LNCaP clone FGC (cell line): Measurements from ENCODE around the gene CRMP1.

Source experiments
- DNase-seq: peaks from one replicate; pipeline ENCODE4 v3.0.0-alpha.2; 2011; ENCODE audit warnings: low read depth
- H3K4me3 ChIP-seq: 2 replicates; pipeline ENCODE4 v1.5.1; 2011; ENCODE audit warnings: mild to moderate bottlenecking, low read depth, low read length, control low read depth
- TF ChIP-seq, protein P1 (sequence below): IDR thresholded peaks from 2 replicates; pipeline ENCODE4 v1.5.1; 2012; ENCODE audit warnings: mild to moderate bottlenecking; ENCODE audit not compliant: control insufficient read depth, insufficient read depth; ENCODE audit errors: extremely low read depth

CRMP1 gene

DNA sequence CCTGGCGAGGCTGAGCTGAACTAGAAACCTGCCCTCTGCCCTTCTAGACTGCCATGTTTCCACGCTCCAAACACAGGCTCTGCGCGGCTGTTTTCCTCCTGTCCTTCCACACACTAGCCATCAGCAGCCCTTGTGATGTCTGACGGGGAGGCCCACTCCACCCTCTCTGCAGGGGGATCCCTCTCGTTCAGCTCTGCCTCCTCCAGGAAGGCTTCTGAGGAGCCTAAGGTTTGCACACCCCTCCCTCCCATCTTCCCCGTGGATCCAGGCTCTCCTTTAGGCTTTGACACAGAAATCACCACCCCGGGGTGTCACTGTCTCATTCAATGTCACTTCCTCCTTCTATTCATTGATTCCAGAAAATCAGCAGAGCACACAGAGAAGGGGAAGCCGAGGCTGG lies 38.6 kb upstream of the CRMP1 start:
- no peak overlapping the region for H3K4me3 ChIP-seq
- DNase-seq, result no peak
- TF ChIP-seq, protein P1, sequence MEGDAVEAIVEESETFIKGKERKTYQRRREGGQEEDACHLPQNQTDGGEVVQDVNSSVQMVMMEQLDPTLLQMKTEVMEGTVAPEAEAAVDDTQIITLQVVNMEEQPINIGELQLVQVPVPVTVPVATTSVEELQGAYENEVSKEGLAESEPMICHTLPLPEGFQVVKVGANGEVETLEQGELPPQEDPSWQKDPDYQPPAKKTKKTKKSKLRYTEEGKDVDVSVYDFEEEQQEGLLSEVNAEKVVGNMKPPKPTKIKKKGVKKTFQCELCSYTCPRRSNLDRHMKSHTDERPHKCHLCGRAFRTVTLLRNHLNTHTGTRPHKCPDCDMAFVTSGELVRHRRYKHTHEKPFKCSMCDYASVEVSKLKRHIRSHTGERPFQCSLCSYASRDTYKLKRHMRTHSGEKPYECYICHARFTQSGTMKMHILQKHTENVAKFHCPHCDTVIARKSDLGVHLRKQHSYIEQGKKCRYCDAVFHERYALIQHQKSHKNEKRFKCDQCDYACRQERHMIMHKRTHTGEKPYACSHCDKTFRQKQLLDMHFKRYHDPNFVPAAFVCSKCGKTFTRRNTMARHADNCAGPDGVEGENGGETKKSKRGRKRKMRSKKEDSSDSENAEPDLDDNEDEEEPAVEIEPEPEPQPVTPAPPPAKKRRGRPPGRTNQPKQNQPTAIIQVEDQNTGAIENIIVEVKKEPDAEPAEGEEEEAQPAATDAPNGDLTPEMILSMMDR, result no peak

DNA sequence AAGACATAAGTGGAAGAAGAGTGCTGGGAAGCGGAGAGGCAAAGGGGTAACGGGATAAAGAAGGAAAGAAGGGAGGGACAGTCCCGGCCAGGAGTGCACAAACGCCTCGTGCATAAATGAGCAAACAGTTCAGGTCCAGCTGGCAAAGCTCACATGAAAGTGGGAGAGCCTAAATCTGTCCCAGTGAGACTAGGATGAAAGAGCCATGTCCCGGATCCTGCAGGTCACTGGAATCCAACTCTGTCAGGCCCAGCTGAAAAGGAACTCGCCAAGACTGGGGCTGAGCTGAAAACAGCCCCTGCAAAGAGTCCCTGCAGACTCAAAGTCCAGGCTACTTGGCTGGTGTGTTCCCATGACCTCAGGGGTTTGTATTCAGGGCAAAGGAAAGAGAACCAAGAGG lies 38.0 kb upstream of the CRMP1 start:
- TF ChIP-seq, protein P1, result no peak
- no peak overlapping the region for H3K4me3 ChIP-seq
- DNase-seq, result no peak

DNA sequence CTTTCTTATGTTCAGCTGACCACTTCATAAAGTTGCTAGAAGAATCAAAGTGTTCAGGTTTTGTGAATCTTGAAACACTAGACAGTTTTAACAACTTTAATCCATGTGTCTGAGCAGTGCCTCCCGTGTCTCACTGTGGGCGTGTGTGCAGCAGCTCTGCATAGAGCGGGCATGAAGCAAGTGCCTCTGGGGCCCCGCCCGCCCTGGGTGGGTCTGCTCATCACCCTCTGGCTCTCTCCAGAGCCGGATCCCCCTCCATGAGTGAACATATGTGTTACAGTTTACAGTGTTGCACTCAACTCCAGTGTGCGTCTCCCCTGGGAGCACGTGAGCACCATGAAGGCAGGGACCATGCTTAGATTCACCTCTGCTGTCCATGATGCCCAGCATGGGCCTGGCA lies 37.6 kb upstream of the CRMP1 start:
- TF ChIP-seq, protein P1, result no peak
- DNase-seq, result no peak
- no peak overlapping the region for H3K4me3 ChIP-seq

DNA sequence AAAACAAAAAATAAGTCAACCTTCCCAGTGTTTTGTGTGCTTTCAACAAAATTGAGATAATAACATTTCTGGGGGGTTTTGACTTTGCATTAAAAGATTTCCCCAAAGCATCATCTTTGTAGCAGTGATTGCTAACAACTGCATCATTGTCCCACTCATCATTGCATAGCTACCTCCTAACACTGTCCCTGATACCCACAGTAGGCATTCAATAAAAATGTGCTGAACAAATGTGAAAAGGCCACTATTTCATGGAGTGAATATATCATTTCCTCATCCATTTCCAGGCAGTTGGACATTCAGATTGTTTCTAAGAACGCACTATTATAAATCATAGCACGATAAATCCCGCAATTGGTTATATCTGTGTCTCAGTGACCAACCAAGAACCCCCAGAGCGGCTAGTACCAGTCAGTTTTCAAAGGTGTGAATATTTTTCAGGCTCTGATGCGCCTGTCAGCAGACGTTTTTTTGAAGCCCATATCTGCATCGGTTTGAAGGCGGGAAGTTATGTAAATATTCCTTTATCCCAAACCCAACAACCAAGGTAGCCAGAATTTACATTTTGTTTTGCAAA lies 36.0 kb upstream of the CRMP1 start:
- no peak for DNase-seq
- TF ChIP-seq, protein P1, result no peak
- no peak overlapping the region for H3K4me3 ChIP-seq

DNA sequence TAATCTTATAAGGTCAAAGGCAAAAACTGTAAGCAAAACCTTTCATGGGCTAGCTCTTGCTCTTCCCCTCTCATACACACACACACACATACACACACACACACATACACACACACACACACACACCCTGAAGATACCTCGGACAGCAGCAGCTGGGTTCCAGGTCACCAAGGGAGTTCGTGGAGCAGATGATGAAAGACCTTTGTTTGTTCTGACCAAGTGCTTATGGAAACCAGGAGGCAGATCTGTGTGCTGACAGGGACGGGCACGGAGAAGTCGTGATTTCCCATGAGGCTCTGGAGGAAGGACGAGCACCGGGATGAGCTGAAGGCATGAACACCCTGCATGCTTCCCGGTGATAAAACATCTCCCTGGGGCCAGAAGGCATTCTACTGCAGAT lies 35.4 kb upstream of the CRMP1 start:
- DNase-seq, result no peak
- no peak overlapping the region for H3K4me3 ChIP-seq
- TF ChIP-seq, protein P1, result no peak

DNA sequence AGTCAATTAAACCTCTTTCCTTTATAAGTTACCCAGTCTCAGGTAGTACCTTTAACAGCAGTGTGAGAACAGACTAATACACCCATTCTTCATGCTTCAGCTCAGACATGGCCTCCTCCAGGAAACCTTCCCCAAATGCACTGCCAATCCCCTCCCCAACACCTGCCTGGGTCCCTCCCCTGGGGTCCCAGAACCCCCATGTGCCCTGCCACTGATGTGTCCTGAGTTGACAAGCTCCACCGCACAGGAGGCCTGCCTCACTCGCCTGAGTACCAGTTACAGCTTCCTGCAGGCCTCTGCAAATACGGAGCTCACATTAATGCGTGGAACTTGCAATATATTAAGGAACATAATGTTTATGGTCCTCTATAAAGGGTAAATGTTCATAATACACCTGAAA lies 34.9 kb upstream of the CRMP1 start:
- H3K4me3 ChIP-seq, result no peak overlapping the region
- TF ChIP-seq, protein P1, result no peak
- DNase-seq, result no peak

DNA sequence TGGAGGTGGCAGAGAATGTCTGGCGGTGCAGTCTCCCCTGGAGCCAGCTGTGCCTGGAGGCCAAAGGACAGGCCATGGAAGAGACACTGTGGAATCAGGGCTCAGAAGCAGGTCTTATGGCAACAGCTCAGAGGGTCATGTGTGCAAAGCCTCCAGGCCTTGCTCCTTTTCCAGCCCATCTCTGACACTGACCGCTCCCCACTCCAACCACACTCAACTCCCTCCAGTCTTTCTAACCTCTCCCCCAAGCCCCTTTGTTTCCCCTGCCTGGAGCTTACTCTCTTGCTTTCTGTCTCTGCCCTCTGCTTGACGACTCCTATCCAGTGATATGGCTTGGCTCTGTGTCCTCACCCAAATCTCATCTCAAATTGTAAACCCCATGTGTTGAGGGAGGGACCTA lies 34.2 kb upstream of the CRMP1 start:
- no peak overlapping the region for H3K4me3 ChIP-seq
- TF ChIP-seq, protein P1, result no peak
- DNase-seq, result no peak
